DMS 273 (cell line): ENCODE measurements around the gene TULP1.
"Not testable (repeated sequence)": the region's sequence is repeated elsewhere in the genome, so short reads cannot be mapped to it uniquely, and the experiment has no call there.

ENCODE experiments used
- DNase-seq: peaks from one replicate; lab custom pipeline; 2025; ENCODE audit not compliant: unreplicated experiment; lab: John Stamatoyannopoulos, UW

Gene TULP1

DNA sequence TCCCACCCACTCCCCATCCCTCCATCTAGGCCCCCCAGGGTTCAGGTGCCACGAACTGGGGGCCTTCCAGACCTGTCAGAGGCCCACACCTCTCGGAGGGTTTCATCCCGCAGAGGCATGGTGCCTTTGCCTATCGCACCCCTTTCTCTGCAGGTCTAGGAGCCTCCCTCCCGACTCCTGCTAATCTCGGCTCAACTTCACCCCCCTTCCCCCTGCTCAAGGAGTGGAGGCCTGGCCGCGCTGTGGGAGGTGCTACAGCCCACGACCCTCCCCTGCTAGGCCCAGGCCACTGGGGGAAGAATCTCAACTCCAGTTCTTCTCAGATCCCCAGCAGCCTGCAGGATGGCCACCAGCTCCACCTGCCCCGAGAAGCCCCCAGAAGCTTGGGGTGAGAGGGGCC lies at the start of gene TULP1:
TULP1 (minus strand) TSS at position 157 of the 400 bp plus-strand sequence; CDS start at position 119, 38 bp downstream.
- DNase-seq, result no peak

DNA sequence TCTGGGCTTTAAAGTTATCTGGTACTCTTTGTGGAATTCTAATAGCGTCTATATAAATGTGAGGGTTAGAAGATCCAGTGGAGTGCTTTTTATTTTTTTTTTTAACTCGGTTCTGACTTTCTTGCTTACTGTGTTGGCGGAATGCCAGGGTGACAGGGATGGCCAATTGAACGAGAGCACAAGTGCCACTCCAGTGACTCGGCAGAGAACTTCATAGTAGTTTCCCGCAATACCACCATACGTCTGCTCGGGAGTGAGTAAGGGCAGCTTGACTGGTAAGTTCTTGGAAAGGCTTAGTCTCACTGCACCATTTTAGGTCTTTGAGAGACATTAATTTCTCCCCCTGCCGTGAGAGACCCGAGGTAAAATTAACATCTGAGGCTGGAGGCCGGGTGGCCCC lies 49.4 kb upstream of the TULP1 start:
- peak; percentile 47 for DNase-seq

DNA sequence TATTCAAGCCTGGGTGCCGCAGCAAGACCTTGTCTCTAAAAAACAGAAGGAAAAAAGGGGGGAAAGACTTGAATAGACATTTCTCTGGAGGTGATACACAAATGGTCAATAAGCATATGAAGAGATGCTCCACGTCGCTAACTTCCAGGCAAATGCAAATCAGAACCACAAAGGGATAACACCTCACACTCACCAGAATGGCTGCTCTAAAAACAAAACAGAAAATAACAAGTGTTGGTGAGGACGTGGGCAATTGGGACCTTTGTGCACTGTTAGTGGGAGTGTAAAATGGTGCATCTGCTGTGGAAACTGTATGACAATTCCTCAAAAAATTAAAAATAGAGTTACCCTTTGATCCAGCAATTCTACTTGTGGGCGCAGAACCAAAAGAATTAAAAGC lies 48.4 kb upstream of the TULP1 start:
- DNase-seq, result no peak

DNA sequence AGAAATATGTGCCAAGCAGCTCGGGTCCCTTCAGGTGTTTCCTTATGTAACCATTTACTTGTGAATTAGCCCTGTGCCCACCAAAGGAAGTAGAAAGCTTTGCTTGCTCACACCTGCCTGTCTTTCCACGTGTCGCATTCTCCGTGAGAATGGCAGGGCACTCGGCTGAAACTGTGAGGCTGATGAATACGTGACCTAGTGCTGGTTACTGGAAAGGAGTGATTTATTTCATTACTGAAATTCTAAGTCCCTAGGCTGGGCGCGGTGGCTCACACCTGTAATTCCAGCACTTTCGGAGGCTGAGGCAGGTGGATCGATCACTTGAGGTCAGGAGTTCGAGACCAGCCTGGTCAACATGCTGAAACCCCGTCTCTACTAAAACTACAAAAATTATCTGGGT lies 45.9 kb upstream of the TULP1 start:
- no peak for DNase-seq

DNA sequence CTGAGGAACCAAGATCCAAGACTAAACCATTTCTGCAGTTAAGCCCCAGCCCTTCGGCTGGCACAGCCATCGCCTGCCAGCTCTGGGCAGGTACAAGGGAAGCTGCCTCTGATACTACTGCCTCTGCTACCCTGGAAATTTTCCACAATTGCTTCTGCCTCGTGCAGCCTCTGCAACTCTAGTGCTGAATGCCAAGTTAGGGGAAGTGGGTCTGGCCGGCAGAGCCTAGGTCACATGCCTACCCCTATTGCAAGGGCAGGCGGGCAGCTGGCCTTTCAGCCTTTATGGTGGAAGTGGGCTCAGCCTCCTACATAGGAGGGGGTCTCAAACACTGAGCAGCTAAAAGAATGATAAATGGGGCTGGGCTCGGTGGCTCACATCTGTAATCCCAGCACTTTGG lies 44.5 kb upstream of the TULP1 start:
- no peak for DNase-seq

DNA sequence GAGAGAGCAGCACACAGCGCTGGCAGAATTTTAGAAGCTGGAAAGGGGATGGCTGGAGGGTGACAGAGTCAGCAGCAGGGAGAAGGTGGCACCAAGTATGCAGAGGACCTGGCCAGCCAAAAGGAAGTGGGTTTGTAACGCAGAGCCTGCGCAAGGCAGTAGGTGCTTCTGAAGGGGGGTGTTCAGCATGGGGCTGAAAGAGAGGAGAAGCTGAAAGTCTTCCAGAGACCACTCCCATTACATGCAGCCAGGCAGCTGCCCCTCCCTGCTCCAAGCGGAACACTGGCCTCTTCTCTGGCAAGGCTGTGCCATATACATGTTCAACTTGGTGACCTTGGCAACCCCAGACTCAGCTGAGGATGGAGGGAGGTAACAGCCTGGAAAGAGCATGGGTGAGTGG lies 42.1 kb upstream of the TULP1 start:
- no peak for DNase-seq

DNA sequence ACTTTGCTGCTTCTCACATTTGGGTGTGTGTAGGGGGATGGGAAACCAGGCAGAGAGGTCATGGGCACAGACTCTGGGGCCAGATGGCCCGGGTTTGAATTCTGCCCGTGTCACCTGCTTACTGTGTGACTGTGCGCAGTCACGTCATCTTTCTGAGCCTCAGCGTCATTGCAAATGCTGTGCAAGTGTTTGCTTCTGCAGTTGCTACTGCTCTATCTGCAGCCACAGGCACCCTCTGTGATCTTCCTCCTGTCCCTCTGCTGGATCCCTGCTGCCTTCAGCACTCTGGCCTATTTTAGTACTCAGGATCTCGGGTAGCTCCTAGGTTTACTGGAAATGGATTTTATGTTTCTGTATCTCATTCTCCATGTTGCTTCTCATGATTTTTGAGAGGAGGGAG lies 40.6 kb upstream of the TULP1 start:
- DNase-seq, result no peak

DNA sequence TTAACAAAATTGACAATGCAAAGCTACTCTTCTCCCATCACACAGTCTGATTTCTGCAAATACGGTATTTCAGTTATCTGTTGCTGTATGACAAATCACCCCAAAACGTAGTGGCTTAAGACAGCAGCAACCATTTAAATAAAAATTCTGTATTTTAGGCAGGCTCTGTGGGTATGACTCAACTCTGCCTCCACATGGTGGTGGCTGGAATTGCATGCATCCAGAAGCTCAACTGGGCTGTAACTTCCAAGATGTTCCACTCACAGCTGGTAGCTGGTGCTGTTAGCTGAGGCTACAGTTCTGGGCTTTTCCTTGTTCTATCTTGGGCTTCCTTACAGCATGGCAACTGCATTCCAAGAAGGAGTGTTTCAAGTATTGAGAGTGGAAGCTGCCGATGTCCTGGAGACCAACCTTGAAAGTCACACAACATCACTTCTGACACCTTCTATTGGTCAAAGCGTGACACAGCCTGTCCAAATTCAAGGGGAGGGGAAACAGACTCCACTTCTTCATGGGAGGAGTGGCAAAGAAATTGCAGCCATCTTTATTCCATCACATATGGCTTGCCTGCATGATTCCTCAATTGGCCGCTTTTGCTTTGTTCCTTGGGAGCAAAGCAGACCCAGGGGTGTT lies 39.7 kb upstream of the TULP1 start:
- peak; percentile 65 for DNase-seq

DNA sequence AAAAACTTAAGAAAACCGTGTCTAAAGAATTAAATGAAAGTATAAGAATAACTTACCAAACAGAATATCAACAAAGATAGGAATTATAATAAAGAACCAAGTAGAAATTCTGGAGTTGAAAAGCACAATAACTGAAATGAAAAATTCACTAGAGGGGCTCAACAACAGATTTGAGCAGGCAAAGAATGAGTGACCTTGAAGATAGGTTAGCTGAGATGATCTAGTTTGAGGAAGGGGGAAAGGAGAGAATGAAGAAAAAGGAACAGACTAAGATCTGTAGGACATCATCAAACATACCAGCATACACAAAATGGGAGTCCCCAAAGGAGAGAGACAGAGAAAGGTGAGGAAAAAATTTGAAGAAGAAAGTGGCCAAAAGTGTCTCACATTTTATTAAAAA lies 37.7 kb upstream of the TULP1 start:
- DNase-seq, result peak; percentile 27

DNA sequence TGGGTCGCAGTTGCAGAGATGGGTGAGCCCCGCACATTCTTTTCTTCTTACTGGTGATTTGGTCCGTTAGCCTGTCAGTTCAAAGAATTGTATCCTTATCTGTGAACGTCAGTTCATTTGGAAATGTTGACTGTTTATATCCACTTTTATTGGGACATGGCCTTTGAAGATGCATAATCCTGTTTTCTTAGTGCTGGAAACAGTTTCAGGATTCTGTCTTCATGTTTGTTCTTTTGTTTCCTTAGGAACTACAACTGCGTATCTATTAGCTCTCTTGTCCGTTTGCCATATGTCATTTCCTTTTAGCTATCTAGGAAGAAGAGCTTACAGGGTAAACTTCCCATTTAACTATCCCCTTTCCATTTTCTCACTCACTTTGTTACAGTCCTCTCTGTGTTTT lies 35.0 kb upstream of the TULP1 start:
- DNase-seq, result no peak

DNA sequence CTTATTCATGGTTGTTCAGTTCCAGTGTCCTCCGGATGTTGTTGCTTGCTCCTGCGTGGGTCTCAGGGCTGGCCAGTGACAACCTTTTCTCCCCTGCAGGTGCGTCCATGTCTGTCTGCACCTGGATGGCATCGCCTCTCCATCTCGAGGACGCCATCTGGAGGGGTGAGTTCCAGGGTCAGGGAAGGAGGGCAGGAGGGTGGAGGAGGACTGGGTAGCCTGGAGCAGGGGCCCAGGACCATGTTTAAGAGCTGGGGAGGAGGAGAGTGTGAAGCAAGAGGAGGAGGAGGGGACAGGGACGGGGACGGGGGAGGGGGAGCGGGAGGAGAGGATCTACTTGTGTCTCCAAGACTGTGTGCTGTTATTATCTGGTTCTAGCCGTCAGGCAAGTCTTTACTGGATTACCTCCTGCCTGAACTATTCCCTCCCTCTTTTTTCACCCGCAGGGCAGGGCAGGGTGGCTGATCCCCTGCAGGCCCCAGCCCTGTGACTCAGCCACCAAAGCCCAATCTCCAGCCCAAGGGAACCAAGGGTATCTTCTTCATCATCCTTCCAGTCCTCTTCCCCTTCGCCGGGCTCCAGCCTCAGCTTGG lies 32.2 kb upstream of the TULP1 start:
- no peak for DNase-seq

DNA sequence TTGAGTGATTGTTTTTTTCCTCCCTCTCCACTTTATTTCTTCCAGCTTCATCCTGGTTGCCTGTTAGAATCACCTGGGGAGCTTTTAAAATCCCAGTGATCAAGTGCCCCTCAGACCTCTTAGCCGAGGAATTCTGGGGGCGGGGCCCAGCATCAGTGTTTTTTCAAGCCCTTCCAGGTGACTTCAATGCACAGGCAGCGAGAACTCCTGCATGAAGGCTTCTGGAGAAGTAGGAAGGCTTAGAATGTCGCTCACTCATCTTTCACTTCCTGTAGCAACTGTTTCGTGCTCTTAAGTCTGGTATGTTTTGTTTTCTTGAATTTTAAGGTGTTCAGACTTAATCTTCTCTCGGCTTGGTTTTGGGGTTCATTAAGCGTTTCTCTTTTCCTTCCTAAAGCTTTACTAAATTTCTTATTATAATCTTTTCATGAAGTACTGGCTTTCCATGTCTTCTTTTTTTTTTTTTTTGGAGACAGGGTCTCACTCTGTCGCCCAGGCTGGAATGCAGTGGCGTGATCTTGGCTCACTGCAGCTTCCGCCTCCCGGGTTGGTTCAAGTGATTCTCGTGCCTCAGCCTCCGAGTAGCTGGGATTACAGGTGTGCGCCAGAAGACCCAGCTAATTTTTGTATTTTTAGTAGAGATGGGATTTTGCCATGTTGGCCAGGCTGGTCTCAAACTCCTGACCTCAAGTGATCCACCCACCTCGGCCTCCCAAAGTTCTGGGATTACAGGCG lies 30.9 kb upstream of the TULP1 start:
- no peak for DNase-seq

DNA sequence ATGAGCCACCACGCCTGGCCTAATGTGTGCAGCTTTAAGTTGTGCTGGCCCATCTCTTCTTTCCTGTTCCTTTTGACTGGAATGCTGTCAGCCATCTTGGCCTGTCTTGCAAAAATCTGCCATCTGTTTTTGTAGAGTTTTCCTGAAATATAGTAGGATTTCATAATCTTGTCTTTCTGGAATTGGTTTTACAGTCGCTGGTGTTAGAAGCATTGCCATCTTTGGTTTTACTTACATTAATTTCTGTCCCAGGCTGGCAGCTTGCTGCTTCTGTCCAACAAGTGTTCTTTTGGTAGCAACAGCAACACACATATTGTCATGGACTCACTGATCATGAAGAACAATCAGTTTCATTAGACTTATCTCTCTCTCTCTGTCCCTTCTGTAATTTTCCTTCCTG lies 29.1 kb upstream of the TULP1 start:
- DNase-seq, result no peak

DNA sequence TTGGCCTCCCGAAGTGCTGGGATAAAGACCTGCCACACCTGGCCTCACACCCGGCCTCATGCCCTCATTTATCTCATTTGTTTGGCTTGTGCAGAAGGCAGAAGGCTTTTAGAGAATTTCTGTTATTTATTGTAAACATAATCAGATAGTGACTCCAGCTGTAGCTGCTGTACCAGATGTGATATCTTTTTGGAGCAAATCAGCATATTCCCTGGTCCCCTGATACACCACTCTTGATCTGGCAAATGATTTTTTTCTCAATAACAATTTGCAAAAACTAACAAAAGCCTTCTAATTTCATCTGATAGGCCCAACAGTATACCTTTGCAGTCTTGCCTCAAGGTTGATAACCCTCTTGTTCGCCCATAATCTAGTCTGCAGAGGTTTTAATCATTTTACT lies 26.5 kb upstream of the TULP1 start:
- DNase-seq, result no peak

DNA sequence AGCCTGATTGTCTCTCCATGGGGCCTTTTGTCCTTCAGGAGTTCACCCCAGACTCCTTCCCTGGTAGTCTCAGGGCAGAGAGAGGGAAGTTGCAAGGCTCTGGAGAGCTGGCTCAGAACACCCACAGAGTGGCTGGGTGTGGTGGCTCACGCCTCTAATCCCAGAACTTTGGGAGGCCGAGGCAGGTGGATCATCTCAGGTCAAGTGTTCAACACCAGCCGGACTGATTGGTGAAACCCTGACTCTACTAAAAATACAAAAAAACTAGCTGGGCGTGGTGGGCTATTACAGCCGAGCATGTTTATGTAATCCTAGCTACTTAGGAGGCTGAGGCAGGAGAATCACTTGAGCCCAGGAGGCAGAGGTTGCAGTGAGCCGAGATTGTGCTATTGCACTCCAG lies 23.2 kb upstream of the TULP1 start:
- DNase-seq, result not testable (repeated sequence)

DNA sequence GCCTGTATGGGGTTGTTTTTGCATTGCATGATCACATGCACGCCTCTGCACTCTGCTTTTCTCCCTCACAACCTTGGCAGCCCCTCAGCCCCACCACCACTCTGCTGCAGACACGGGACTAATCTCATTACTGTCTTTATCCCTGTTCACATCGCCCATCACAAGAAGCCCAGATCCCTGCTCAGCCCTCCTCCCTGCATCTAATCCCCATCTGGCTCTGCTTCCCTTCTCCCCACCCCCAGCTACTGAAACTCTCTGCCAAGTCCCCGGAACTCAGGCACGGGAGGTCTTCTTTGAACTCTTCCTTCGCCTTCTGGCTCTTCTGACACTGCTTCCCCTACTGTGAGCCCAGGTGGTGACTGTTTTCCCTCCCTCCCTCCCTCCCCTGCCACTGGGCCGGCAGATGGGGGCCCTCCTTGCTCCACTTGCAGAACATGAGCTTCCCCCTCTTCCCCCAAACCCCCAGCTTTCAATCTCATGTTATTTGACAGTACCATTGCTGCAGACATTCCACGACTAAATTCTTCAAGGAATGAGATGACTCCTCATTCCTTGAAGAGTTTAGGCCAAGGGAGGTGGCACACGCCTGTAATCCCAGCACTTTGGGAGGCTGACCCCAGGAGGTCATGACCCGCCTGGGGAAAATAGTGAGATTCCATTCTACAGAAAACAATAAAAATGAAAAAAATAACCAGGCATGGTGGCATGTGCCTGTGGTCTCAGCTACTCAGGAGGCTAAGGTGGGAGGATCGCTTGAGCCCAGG lies 21.9 kb upstream of the TULP1 start:
- DNase-seq, result peak; percentile 98

DNA sequence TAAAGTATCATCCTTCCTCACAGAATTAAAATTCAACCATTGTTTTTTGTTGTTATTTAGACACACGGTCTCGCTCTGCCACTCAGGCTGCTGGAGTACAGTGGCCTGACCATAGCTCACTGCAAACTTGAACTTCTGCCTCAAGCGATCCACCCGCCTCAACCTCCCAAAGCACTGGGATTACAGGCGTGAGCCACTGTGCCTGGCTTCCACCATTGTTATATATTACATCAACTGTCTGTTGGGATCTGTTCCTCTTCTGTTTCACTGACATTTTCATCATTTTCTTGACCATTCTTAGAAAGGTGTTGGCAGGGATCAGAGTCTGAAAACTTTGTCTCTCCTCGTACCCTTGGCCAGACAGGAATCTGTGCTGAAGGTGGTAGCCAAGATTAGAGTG lies 21.3 kb upstream of the TULP1 start:
- DNase-seq, result no peak

DNA sequence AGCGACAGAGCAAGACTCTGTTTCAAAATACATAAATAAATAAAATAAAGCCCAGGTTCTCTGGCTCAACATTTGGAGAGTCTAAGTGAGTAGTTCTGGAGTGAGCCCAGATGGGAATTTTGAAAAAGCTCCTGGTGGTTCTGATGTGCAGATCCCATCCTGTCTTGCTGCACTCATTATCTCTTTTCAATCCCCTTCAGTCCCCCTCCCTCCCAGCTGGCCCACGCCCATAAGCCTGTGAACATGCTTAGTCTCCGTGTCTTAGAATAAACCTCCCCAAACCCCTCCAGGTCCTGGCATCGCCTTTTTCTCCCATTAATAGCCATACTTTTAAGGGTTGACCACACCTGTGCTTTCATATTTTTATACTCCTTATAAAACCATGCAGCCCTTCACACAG lies 19.4 kb upstream of the TULP1 start:
- no peak for DNase-seq

DNA sequence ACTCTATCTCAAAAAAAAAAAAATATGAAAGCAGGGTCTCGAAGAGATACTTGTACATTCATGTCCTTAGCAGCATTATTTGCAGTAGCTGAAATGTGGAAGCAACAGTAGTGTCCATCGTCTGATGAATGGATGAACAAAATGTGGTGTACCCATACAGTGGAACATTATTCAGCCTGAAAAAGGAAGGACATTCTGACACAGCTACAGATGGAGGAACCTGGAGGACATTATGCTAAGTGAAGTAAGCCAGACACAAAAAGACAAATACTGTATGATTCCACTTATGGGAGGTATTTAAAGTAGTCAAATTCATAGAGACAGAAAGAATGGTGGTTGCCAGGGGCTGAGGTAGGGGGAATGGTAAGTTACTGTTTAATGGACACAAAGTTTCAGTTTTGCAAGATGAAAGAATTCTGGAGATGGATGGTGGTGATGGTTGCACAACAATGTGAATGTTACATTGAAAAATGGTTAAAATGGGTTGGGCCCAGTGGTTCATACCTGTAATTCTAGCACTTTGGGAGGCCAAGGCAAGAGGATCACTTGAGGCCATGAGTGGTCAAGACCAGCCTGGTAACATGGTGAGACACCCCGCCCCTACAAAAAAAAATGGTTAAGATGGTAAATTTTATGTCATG lies 11.8 kb upstream of the TULP1 start:
- DNase-seq, result no peak

DNA sequence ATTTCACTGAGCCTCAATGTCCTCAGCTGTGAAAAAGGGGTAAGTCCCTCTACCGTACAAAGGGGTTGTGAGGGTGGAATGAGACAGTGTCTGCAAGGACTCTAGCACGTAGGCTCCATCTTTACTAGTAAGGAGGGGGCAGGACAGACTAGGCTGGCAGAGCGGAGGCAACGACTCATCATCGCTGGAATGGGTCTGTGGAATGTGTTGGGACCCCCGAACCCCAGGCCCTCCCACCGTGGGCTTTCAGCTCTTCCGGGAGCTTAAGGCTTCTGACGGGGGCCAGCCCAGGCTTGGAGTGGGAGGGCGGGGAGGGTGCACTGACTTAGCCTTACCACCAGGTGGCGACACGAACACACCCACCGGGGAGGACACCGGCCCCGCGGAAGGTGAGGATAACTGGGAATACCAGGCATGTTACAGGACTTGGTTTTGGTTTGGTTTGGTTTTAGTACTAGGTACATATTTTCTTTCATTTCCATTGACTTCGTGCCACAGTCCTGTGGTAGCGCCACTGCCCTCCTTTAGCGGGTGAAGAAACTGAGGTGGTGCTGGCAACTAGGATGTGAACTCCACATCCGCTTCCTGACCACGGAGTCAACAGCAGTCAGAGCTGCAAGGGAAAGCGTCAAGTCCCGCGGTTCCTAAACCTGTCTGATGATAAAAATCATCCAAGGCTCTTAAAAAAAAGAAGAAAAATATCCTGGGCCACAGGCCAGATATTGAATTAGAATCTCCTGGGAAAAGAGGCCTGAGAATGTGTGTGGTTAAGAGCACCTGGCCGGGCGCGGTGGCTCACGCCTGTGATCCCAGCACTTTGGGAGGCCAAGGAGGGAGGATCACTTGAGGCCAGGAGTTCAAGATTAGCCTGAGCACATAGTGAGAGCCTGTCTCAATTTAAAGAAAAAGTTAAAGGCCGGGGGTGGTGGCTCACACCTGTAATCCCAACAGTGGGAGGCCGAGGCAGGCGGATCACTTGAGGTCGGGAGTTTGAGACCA lies 10.3 kb upstream of the TULP1 start:
- DNase-seq, result peak; percentile 89
